ENCODE measurements around the gene GINS1. TPM values are rescaled to one million over a fixed set of nuclear protein-coding genes. Genes with fewer than 3 reads are reported as not detected.
A peak's percentile ranks its signal among the peaks of the same experiment; 100 is the strongest.
"Not testable (repeated sequence)": the region's sequence is repeated elsewhere in the genome, so short reads cannot be mapped to it uniquely, and the experiment has no call there.

GINS1 gene
- total RNA-seq, 2 donors from 2014 or later: 26.3 to 26.6 TPM

DNA sequence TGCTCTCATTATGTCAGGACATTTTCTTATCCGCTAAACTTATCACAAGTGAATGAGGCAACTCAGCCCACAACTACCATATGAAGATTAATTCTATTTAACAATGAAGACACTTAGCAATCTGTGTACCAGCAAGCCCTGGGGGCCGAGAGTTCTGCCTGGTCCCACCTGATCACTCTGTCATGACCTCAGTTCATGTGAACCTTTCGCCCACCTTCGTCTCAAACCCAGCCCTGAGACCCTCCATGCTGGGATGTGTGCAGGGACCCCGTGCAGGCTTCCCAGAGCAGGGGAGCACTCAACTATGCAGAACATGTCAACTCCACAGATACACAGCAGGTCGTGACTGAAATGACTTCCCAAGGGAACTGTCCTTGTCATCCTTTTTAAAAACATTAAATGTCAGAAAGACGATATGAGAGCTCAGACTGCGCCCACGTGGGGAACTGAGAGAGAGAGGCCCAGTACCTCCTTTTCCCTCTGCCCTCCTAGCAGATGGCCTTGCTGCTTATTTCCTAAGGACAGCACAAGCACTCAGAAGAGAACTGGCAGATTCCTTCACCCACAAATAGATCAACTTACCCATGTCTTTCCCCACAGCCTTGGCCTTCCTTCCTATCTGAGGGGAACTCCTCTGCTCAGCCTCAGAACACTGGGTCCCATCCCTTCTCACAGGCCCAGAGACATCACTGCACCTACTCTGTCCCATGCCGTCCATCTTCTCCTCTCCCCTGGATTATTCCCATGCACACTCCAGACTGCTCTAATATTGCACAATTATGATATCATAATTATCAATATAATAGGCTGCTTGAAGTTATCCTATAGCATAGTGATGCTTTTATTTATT, 28.4 kb upstream of the GINS1 start:
- DNase-seq (ENCODE audit: low spot score in 2 of 2) (no peak), ATAC-seq (no peak)
- no peaks in the 10 kb centered on the region for H3K9me3 Mint-ChIP-seq
- peaks cover 2 to 21% of the 10 kb centered on the region in 2 donors for H3K36me3 Mint-ChIP-seq
- H3K27ac Mint-ChIP-seq: no peak overlapping the region

GRCh38 chr20:25380945-25381614, 26.4 kb upstream of the GINS1 start:
- no peaks in the 10 kb centered on the region for H3K9me3 Mint-ChIP-seq
- ATAC-seq (no peak), DNase-seq (ENCODE audit: low spot score in 2 of 2) (no peak)
- peaks cover 0 to 13% of the 10 kb centered on the region in 2 donors for H3K36me3 Mint-ChIP-seq
- peak overlapping the region; percentile 3 to 5 for H3K27ac Mint-ChIP-seq

DNA sequence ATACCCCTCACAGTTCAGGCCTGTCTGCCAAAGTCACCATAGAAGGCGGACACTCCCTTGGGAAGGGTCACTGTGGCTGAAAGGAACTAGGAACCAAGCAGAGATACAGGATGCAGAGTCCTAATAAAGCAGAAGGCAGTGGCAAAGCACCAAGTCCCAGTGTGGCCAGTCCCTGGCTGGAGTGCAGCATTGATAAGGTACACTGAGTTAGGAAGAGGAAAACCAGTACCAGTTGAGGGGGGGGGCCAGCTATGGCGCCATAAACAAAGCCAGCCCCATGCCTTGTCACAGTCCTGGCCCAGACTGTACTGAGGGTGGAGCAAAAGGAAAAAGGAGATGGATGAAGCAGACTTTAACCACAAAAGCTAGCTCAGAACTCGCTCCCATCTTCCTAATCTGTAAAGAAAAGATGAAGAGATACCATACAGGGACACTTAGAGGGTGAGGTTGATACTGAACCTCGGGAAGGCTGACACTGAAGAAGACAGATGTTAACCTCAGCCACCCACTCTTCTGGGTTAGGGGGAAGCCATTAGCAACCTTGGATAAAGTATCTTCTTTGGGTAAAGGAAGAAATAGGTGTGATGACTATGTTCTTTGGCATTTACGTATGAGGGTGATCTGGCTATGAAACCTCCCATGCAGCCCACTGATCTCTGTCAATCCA, 24.6 kb upstream of the GINS1 start:
- H3K36me3 Mint-ChIP-seq: peaks cover 0 to 13% of the 10 kb centered on the region in 2 donors
- no peaks in the 10 kb centered on the region for H3K9me3 Mint-ChIP-seq
- ATAC-seq (peak in 1 of 2 donors; percentile 50), DNase-seq (ENCODE audit: low spot score in 2 of 2) (no peak)
- H3K27ac Mint-ChIP-seq: no peak overlapping the region

DNA sequence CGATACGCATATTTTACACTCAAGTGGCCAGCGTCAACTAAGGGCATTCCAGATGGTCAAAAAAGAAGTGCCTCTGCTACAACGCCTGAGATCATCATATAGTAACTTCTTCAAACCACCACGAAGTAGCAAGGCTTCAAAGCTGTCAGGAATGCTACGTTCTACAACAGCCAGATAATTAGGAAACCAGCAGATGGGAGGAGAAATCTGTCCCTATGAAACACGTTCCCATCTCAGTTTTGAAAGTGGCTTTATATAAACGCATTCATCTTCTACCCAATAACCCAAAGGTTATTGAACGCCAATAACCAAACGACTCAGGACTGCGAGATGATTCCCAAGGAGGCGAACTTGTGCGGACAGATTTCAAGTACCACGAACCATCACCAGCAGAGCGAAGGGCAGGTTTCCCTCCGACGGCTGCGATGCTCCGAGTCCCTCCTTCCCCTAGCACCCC, 18.0 kb upstream of the GINS1 start:
- ATAC-seq (no peak), DNase-seq (ENCODE audit: low spot score in 2 of 2) (no peak)
- no peaks in the 10 kb centered on the region for H3K9me3 Mint-ChIP-seq
- peak overlapping the region in 1 of 2 donors; percentile 65 for H3K27ac Mint-ChIP-seq
- peaks cover 0 to 5% of the 10 kb centered on the region in 2 donors for H3K36me3 Mint-ChIP-seq

DNA sequence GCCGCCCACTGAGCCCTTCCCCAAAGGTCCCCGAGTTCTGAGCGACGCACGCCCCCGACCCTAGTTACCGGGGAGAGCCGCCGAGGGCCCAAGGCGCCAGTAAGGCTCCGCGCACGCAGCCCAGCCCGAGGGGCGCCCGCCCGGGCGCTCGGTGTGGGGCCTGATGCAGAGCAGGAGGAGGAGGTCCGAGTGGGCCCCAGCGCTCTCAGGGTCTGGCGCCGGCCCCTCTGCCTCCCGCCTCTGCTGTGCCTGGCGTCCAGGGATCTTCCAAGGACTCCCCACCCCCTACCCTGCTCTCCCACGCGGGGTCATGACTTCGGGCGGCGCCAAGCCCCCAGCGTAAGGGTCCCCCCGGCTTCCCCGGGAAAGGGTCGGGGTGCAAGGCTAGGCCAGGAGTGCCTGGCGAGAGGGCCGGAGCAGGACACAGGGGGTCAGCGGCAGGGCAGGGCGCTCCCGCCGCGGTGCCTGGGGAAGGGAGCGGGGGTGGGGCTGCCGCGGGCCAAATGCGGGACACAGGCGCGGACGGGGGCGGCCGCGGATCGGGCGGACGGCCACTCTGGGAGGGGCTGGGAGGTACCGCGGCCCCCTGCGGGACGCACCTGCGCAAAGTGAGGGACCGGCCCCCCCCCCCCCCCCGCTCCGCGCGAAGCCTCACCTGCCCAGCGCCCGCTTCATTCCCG, 17.5 kb upstream of the GINS1 start:
- peak; percentile 25 to 61 for DNase-seq (ENCODE audit: low spot score in 2 of 2)
- no peaks in the 10 kb centered on the region for H3K9me3 Mint-ChIP-seq
- H3K27ac Mint-ChIP-seq: peak overlapping the region in 1 of 2 donors; percentile 65
- peaks cover 0 to 5% of the 10 kb centered on the region in 2 donors for H3K36me3 Mint-ChIP-seq
- ATAC-seq: peak in 1 of 2 donors; percentile 17

GRCh38 chr20:25390538-25391528, 16.6 kb upstream of the GINS1 start, which contains the start of gene ABHD12:
Gene ABHD12 (minus strand): TSS chr20:25390835. CDS start chr20:25390703, 132 bp downstream.
- ATAC-seq: peak; percentile 96
- peaks cover 0 to 5% of the 10 kb centered on the region in 2 donors for H3K36me3 Mint-ChIP-seq
- H3K9me3 Mint-ChIP-seq: no peaks in the 10 kb centered on the region
- H3K27ac Mint-ChIP-seq: peak within 1 kb of the TSS; percentile 65 to 76
- peak; percentile 92 to 94 for DNase-seq (ENCODE audit: low spot score in 2 of 2)

DNA sequence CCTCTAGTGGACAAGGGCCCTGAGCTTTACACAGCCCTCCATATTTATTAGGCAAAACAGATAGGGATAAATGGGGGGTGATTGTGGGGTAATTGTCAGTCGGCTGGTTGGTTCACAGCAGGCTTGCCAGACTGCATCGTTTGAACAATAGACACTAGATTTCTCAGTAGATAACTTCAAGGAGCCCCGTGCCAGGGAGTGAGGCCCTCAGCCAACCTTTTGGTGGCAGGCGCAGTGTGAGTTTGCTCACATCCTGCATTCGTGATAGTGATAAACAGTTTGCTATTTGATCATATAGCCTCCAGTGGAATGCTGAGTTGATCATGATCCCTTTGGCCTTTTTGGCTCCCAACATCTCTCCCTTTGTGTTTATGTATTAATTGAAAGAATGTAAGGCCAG, 13.2 kb upstream of the GINS1 start:
- Mint-ChIP-seq H3K27ac (no peak overlapping the region), H3K9me3 (no peaks in the 10 kb centered on the region), H3K36me3 (no peaks in the 10 kb centered on the region)
- DNase-seq (ENCODE audit: low spot score in 2 of 2) (no peak), ATAC-seq (no peak)

GRCh38 chr20:25394996-25395395, 12.5 kb upstream of the GINS1 start:
- ATAC-seq (no peak), DNase-seq (ENCODE audit: low spot score in 2 of 2) (no peak)
- Mint-ChIP-seq H3K36me3 (no peaks in the 10 kb centered on the region), H3K9me3 (no peaks in the 10 kb centered on the region), H3K27ac (no peak overlapping the region)

DNA sequence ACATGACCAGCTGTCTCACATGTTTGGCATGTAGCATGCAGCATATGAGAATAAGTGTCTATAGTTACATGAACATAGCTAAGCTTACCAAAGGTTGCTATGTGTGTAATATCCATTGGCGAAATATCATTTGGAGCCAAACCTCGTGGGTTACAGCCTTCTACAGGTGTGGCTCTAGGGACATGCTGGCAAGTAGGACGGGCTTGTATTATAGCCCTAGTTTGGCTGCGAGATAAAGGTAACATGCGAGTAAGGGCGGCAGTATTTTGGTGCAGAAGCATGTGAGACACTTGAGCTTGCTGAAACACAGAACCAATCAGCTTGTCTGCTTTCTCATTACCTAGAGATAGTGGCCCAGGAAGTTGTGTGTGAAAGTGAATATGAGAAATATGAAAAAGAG, 10.4 kb upstream of the GINS1 start:
- DNase-seq (ENCODE audit: low spot score in 2 of 2) (no peak), ATAC-seq (no peak)
- Mint-ChIP-seq H3K36me3 (no peaks in the 10 kb centered on the region), H3K27ac (peak overlapping the region in 1 of 2 donors; percentile 29), H3K9me3 (no peaks in the 10 kb centered on the region)

- no peak overlapping the region for H3K27ac Mint-ChIP-seq
- H3K9me3 Mint-ChIP-seq: peaks cover 5% of the 10 kb centered on the region in 2 donors
- ATAC-seq: no peak
- DNase-seq (ENCODE audit: low spot score in 2 of 2): no peak
- H3K36me3 Mint-ChIP-seq: peaks cover 5% of the 10 kb centered on the region in 2 donors
Observed at GRCh38 chr20:25397821-25398220, 9.7 kb upstream of the GINS1 start.

- H3K9me3 Mint-ChIP-seq: peaks cover 9% of the 10 kb centered on the region in 2 donors
- DNase-seq (ENCODE audit: low spot score in 2 of 2) (no peak), ATAC-seq (no peak)
- no peak overlapping the region for H3K27ac Mint-ChIP-seq
- H3K36me3 Mint-ChIP-seq: peaks cover 10 to 11% of the 10 kb centered on the region in 2 donors
Observed at GRCh38 chr20:25398376-25399036, 9.0 kb upstream of the GINS1 start.

GRCh38 chr20:25399037-25399430, 8.4 kb upstream of the GINS1 start:
- DNase-seq (ENCODE audit: low spot score in 2 of 2) (peak in 1 of 2 donors; percentile 23), ATAC-seq (peak in 1 of 2 donors; percentile 63)
- Mint-ChIP-seq H3K36me3 (peaks cover 11 to 13% of the 10 kb centered on the region in 2 donors), H3K27ac (no peak overlapping the region), H3K9me3 (peaks cover 10 to 11% of the 10 kb centered on the region in 2 donors)

- not testable (repeated sequence) for DNase-seq (ENCODE audit: low spot score in 2 of 2); ATAC-seq; H3K27ac Mint-ChIP-seq
- Mint-ChIP-seq H3K9me3 (peaks cover 11 to 17% of the 10 kb centered on the region in 2 donors), H3K36me3 (peaks cover 11 to 19% of the 10 kb centered on the region in 2 donors)
Observed at GRCh38 chr20:25400291-25400732, 7.2 kb upstream of the GINS1 start.

- peaks cover 15 to 23% of the 10 kb centered on the region in 2 donors for H3K36me3 Mint-ChIP-seq
- peaks cover 11 to 17% of the 10 kb centered on the region in 2 donors for H3K9me3 Mint-ChIP-seq
- no peak for ATAC-seq
- no peak overlapping the region for H3K27ac Mint-ChIP-seq
- no peak for DNase-seq (ENCODE audit: low spot score in 2 of 2)
Observed at GRCh38 chr20:25402583-25402982, 4.9 kb upstream of the GINS1 start.

DNA sequence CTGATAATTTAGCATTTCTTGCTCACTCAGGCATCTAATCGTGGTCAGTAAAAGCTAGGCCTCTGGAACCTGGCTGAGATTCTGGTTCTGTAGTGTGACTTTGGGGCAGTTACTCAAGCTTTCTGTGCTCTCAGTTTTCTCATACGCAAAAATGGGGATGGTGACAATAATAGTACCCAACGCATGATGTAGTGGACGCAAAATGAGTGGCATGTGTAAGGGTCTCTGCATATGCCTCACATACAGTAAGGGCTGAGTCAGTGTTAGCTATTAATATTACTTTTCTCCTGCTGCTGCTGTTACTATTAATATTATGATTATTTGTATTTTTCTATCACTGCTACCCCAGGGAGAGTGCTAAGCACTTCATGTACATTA, 686 bp downstream of the GINS1 start:
- ATAC-seq (peak in 1 of 2 donors; percentile 35), DNase-seq (ENCODE audit: low spot score in 2 of 2) (no peak)
- H3K27ac Mint-ChIP-seq: peak overlapping the region; percentile 95 to 96
- peaks cover 5 to 11% of the 10 kb centered on the region in 2 donors for H3K9me3 Mint-ChIP-seq
- peaks cover 26 to 33% of the 10 kb centered on the region in 2 donors for H3K36me3 Mint-ChIP-seq
